Myometrial cell (primary cell): ENCODE results near the gene CUZD1. TPM values are rescaled to one million over a fixed set of nuclear protein-coding genes. Genes with fewer than 3 reads are reported as not detected.

ENCODE experiments used
- total RNA-seq: library from RNA; depleted of rRNA; stranded (reverse); fragments of >200 nt; gene quantifications from 2 replicates; pipeline ENCODE4 v1.2.3, GENCODE V29; 2015

CUZD1 gene, protein sequence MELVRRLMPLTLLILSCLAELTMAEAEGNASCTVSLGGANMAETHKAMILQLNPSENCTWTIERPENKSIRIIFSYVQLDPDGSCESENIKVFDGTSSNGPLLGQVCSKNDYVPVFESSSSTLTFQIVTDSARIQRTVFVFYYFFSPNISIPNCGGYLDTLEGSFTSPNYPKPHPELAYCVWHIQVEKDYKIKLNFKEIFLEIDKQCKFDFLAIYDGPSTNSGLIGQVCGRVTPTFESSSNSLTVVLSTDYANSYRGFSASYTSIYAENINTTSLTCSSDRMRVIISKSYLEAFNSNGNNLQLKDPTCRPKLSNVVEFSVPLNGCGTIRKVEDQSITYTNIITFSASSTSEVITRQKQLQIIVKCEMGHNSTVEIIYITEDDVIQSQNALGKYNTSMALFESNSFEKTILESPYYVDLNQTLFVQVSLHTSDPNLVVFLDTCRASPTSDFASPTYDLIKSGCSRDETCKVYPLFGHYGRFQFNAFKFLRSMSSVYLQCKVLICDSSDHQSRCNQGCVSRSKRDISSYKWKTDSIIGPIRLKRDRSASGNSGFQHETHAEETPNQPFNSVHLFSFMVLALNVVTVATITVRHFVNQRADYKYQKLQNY
- total RNA-seq, result 0.18 and 0.29 TPM in 2 replicates

DNA sequence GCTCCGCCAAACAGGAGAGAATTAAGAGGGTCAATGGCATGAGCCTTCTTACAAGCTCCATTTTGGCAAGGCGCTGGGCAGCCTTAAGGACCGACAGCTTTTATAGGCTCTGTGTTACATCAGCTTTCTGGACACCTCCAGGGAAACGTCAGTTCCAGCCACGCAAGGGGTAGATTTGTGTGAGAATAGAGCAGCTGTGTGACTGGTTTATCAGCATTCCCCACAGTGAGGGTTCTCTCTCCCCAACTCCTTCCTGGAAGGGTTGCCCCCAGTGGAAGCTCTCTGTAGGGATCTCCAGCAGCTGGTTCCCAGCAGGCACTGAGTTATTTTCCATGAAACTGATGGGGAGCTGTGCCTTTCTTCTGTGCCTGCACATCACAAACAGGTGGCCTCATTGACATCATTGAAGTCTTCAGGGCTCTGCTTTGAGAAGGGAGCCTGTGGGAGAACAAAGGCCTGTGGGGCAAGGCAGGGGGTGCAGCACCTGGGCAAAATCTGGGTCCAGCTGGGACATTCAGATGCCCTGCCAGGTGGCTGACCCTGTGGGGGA, at the start of gene CUZD1:
Gene CUZD1, minus strand, starts transcription at position 75 of the 550 bp plus-strand sequence. Its CDS starts 14 bp downstream, at position 61.

DNA sequence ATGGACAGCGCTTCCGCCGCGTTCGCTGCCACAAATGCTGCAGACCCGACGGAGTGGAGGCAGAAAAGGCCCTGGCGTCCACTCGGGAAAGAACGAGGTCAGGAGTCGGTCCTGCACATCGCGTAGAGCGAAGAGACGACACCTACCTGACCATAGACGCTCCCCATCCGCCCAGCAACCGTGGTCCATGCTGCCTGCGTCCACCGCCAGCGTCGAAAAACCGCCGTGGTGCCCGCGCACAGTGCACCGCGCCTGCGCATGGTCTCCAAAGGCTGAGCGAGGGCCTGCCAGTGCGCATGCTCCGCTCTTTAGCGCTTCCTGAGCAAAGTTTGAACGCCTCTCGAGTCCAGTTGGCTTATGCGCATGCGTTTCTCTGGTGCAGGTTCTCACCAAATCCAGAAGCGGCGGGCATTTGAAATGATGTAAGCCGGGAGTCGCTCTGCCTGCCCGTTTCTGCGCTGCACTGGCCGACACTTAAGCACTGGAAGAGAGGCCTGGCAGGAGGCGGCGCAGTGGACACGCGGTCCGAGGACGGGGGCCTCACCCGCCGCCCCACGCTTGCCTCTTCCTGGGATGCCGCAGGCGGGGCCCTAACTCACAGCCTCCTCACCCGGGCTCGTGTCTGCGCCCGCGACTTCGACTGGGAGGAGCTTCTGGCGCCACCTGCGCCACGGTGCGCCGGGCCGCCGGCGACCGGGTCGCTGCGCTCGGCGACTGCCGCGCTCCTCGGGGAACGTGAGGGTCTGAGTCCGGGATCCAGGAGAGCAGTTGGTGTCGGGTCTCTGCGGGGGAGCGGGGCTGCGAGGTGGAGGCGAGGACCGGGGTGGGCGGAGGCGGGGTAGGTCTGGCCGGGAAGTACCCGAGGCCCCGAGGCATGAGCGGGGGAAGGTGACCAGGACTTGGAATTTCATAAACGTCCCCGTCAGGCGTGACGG, 33.9 kb upstream of the CUZD1 start, which contains the start of gene FAM24B:
Gene FAM24B, minus strand, starts transcription at position 243 of the 935 bp plus-strand sequence. CDS start 29,066 bp downstream, outside the sequence.

Other genes with a start within 250 kb of the CUZD1 start
- gene C10orf120, start 146.0 kb downstream of the CUZD1 start, total RNA-seq, result not detected in 2 replicates
- gene FAM24B, start 33.7 kb upstream of the CUZD1 start, total RNA-seq, result 4.0 and 7.4 TPM in 2 replicates
- not detected in 2 replicates for gene FAM24A, start 64.8 kb upstream of the CUZD1 start, total RNA-seq
- gene C10orf88, start 108.4 kb upstream of the CUZD1 start, total RNA-seq, result 4.6 and 4.9 TPM in 2 replicates
- 1.6 and 3.2 TPM in 2 replicates for gene PSTK, start 134.5 kb upstream of the CUZD1 start, total RNA-seq
- gene IKZF5, start 162.9 kb upstream of the CUZD1 start, total RNA-seq, result 1.9 and 2.0 TPM in 2 replicates
- gene ACADSB, start 163.1 kb upstream of the CUZD1 start, total RNA-seq, result 4.3 and 4.8 TPM in 2 replicates